HUES6 (cell line): ENCODE measurements around the gene DMXL1.
"Not testable (repeated sequence)": the region's sequence is repeated elsewhere in the genome, so short reads cannot be mapped to it uniquely, and the experiment has no call there.

Experiments
- H3K27ac ChIP-seq: 2 replicates; pipeline ENCODE4 v1.7.0; 2013; ENCODE audit warnings: low read depth, mild to moderate bottlenecking, low read length, inconsistent platforms
- H3K27me3 ChIP-seq: 2 replicates; pipeline ENCODE4 v1.6.1; 2013; ENCODE audit warnings: low read length; ENCODE audit not compliant: control insufficient read depth, insufficient read depth
- H3K36me3 ChIP-seq: 2 replicates; pipeline ENCODE4 v1.6.1; 2013; ENCODE audit warnings: low read length; ENCODE audit not compliant: control insufficient read depth, insufficient read depth
- H3K4me1 ChIP-seq: 2 replicates; pipeline ENCODE4 v1.6.1; 2013; ENCODE audit warnings: low read length; ENCODE audit not compliant: control insufficient read depth, insufficient read depth
- H3K4me3 ChIP-seq: 2 replicates; pipeline ENCODE4 v1.5.1; 2013; ENCODE audit warnings: low read depth, low read length
- H3K9ac ChIP-seq: one replicate; pipeline ENCODE4 v1.6.1; 2013; ENCODE audit warnings: mild to moderate bottlenecking, low read length
- H3K9me3 ChIP-seq: 2 replicates; pipeline ENCODE4 v1.6.1; 2013; ENCODE audit warnings: low read depth, low read length; ENCODE audit not compliant: control insufficient read depth, insufficient read depth

DMXL1 gene

DNA sequence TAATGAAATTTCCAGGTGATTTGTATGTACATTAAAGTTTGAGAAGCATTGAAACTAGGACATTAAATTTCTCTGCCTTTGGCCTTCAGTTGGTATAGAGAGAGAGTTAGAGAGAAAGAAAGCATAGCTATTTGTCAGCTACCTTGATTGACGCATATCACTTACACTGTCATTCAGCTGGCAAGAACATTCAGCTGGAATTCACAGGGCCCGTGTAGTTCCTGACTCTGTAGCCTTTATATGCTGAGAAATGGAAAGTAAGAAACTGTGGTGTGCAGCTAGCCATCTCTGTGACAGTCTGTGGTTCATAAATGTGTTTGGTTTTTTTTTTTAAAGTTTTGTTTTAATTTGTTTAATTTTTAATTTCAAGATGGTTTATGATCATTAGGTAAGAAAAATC lies 58.9 kb downstream of the DMXL1 start:
- Histone ChIP-seq H3K9me3 (peaks cover 7% of the 10 kb centered on the region), H3K36me3 (peaks cover 55% of the 10 kb centered on the region), H3K27ac (no peak overlapping the region), H3K4me3 (no peak overlapping the region), H3K27me3 (no peaks in the 10 kb centered on the region), H3K4me1 (no peaks in the 10 kb centered on the region), H3K9ac (no peak overlapping the region)

DNA sequence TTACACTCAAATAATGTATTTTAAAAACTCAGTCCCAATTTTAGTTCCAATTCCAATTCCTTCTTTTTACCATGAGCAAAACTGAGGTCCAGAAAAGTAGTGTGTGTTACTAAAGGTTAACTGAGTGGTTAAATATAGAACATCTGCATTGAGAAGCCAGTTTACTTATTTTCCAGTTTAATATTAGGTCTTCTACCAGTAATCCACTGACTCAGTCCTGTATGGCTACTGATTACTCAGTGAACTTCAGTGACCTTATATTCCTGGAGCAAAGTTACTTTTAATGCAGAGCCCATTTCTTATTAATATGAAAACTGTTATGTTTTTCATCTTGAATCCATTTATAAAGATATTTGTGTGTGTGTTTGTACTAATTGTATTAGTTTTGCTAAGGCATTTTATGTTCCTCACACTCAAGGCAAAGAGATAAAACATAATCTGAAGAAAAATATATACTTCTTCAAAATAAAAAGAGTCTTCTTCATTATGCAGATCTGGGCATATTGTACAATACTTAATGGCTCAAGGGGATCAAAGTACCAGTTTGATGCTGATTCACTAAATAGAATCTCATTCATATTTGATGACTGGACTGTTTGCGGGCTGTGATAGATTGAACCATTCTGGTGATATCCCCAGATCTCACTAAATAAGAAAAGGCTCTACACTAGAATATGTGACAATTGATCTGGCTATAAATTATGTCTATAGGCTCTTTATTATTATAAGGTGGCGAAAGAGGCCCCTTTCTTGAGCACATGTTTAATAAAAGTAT lies 60.8 kb downstream of the DMXL1 start:
- peaks cover 65% of the 10 kb centered on the region for H3K36me3 ChIP-seq
- no peak overlapping the region for H3K9ac ChIP-seq
- H3K4me1 ChIP-seq = no peaks in the 10 kb centered on the region
- no peak overlapping the region for H3K4me3 ChIP-seq
- H3K27me3 ChIP-seq = no peaks in the 10 kb centered on the region
- peaks cover 24% of the 10 kb centered on the region for H3K9me3 ChIP-seq
- no peak overlapping the region for H3K27ac ChIP-seq

DNA sequence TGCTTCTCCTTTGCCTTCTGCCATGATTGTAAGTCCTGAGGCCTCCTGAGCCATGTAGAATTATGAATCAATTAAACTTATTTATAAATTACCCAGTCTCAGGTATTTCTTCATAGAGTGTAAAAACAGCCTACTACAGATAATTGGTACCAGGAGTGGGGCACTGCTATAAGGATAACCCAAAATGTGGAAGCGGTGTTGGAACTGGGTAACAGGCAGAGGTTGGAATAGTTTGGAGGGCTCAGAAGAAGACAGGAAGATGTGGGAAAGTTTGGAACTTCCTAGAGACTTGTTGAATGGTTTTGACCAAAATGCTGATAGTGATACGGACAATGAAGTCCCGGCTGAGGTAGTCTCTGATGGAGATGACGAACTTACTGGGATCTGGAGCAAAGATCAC lies 64.9 kb downstream of the DMXL1 start:
- peaks cover 63% of the 10 kb centered on the region for H3K9me3 ChIP-seq
- peaks cover 77% of the 10 kb centered on the region for H3K36me3 ChIP-seq
- H3K4me1 ChIP-seq = not testable (repeated sequence)

GRCh38 chr5:119136666-119137318 lies 65.9 kb downstream of the DMXL1 start:
- Histone ChIP-seq H3K4me3 (no peak overlapping the region), H3K27ac (no peak overlapping the region), H3K36me3 (peaks cover 71% of the 10 kb centered on the region), H3K4me1 (no peaks in the 10 kb centered on the region), H3K27me3 (no peaks in the 10 kb centered on the region), H3K9ac (no peak overlapping the region), H3K9me3 (peaks cover 70% of the 10 kb centered on the region)

More for the DNA sequence above, 64.9 kb downstream of the DMXL1 start:
- H3K27ac ChIP-seq, H3K27me3 ChIP-seq, H3K9ac ChIP-seq, H3K4me3 ChIP-seq: not testable (repeated sequence)

DNA sequence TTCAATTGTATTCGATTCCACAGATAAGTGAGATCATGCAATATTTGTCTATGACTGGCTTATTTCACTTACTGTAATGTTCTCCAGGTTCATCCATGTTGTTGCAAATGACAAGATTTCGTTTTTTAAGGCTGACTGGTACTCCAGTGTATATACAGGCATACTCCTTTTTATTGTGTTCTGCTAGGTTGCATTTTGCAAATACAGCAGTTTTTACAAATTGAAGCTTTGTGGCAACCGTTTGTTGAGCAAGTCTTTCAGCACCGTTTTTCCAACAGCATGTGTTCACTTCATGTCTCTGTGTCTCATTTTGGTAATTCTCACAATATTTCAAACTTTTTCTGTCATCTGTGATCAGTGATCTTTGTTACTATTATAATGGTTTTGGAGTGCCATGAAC lies 82.7 kb downstream of the DMXL1 start:
- Histone ChIP-seq H3K9me3 (no peaks in the 10 kb centered on the region), H3K27ac (no peak overlapping the region), H3K36me3 (peaks cover 53% of the 10 kb centered on the region), H3K4me1 (no peaks in the 10 kb centered on the region; the same call in 1 of the 2 replicates), H3K9ac (no peak overlapping the region), H3K4me3 (no peak overlapping the region), H3K27me3 (no peaks in the 10 kb centered on the region)

- Histone ChIP-seq H3K9me3 (no peaks in the 10 kb centered on the region), H3K27me3 (no peaks in the 10 kb centered on the region), H3K27ac (no peak overlapping the region), H3K4me3 (no peak overlapping the region), H3K9ac (no peak overlapping the region), H3K36me3 (peaks cover 43% of the 10 kb centered on the region), H3K4me1 (no peaks in the 10 kb centered on the region; the same call in 1 of the 2 replicates)
Observed at GRCh38 chr5:119158144-119158543, 87.3 kb downstream of the DMXL1 start.

GRCh38 chr5:119161430-119161829 lies 90.5 kb downstream of the DMXL1 start:
- peaks cover 40% of the 10 kb centered on the region for H3K36me3 ChIP-seq
- H3K27me3 ChIP-seq = no peaks in the 10 kb centered on the region
- H3K4me1 ChIP-seq = peaks cover 8% of the 10 kb centered on the region; the same call in 1 of the 2 replicates
- no peak overlapping the region for H3K4me3 ChIP-seq
- no peak overlapping the region for H3K9ac ChIP-seq
- H3K27ac ChIP-seq = no peak overlapping the region
- H3K9me3 ChIP-seq = peaks cover 8% of the 10 kb centered on the region; the same call in 1 of the 2 replicates

- Histone ChIP-seq H3K27me3 (no peaks in the 10 kb centered on the region), H3K27ac (peak overlapping the region; percentile 90), H3K4me1 (peaks cover 11% of the 10 kb centered on the region; the same call in 1 of the 2 replicates), H3K9me3 (peaks cover 8% of the 10 kb centered on the region; the same call in 1 of the 2 replicates), H3K9ac (no peak overlapping the region), H3K36me3 (peaks cover 41% of the 10 kb centered on the region), H3K4me3 (no peak overlapping the region)
Observed at GRCh38 chr5:119166026-119166425, 95.1 kb downstream of the DMXL1 start.

GRCh38 chr5:119168401-119168800 lies 97.5 kb downstream of the DMXL1 start:
- H3K27ac ChIP-seq = no peak overlapping the region

GRCh38 chr5:119171686-119172085 lies 100.8 kb downstream of the DMXL1 start:
- H3K4me1 ChIP-seq = peaks cover under 1% of the 10 kb centered on the region; the same call in 1 of the 2 replicates
- no peak overlapping the region for H3K27ac ChIP-seq
- no peak overlapping the region for H3K9ac ChIP-seq
- H3K4me3 ChIP-seq = no peak overlapping the region
- H3K27me3 ChIP-seq = no peaks in the 10 kb centered on the region
- H3K9me3 ChIP-seq = no peaks in the 10 kb centered on the region
- H3K36me3 ChIP-seq = peaks cover 16% of the 10 kb centered on the region

More at GRCh38 chr5:119168401-119168800, 97.5 kb downstream of the DMXL1 start:
- H3K27me3 ChIP-seq = no peaks in the 10 kb centered on the region
- H3K4me3 ChIP-seq = no peak overlapping the region
- peaks cover 11% of the 10 kb centered on the region; the same call in 1 of the 2 replicates for H3K4me1 ChIP-seq
- H3K36me3 ChIP-seq = peaks cover 38% of the 10 kb centered on the region
- H3K9ac ChIP-seq = no peak overlapping the region
- H3K9me3 ChIP-seq = peaks cover 8% of the 10 kb centered on the region; the same call in 1 of the 2 replicates

- Histone ChIP-seq H3K27ac (no peak overlapping the region), H3K36me3 (peaks cover 24% of the 10 kb centered on the region; the same call in 1 of the 2 replicates), H3K4me1 (0 out of 2 replicates have a peak, but pooled peaks cover 2% of the 10 kb centered on the region), H3K27me3 (no peaks in the 10 kb centered on the region), H3K9me3 (no peaks in the 10 kb centered on the region), H3K4me3 (no peak overlapping the region), H3K9ac (no peak overlapping the region)
Observed at GRCh38 chr5:119174578-119175163, 103.8 kb downstream of the DMXL1 start.
